Measurements from ENCODE around the gene MICALL2.

DNA sequence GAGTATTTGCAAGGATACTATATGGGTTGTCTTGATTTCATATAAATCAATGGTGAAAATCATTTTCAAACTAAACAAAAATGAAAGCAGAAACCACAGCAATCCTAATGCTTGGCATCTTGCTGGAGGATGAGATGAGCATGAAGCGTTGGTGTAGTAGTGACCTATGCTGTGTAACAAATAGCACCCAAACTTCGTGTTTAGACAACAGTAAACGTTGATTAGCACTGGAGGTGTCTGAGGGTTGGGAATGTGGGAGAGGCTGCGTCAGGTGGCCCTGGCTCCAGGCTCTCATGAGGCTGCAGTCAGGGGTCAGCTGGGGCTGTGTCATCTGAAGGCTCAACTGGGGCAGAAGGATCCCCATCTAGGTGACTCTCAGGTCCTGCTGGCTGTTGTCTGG, 67.8 kb downstream of the MICALL2 start:
- TF ChIP-seq, protein P1, sequence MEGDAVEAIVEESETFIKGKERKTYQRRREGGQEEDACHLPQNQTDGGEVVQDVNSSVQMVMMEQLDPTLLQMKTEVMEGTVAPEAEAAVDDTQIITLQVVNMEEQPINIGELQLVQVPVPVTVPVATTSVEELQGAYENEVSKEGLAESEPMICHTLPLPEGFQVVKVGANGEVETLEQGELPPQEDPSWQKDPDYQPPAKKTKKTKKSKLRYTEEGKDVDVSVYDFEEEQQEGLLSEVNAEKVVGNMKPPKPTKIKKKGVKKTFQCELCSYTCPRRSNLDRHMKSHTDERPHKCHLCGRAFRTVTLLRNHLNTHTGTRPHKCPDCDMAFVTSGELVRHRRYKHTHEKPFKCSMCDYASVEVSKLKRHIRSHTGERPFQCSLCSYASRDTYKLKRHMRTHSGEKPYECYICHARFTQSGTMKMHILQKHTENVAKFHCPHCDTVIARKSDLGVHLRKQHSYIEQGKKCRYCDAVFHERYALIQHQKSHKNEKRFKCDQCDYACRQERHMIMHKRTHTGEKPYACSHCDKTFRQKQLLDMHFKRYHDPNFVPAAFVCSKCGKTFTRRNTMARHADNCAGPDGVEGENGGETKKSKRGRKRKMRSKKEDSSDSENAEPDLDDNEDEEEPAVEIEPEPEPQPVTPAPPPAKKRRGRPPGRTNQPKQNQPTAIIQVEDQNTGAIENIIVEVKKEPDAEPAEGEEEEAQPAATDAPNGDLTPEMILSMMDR (IDR thresholded peaks at IDR 0.05; ENCODE audit: insufficient read depth, low read length, poor library complexity, severe bottlenecking) = no peak
- TF ChIP-seq EZH2phosphoT487 (conservative IDR thresholded peaks at IDR 0.05; ENCODE audit: low read length) = no peak
